GM23338 (cell line): ENCODE results near the gene REG1A. TPM values are rescaled to one million over a fixed set of nuclear protein-coding genes. Genes with fewer than 3 reads are reported as not detected.

ENCODE experiments used
- ATAC-seq: fragments of 200-7000 bp; cut with Tn5 transposase; 3 replicates; pipeline ENCODE4 v1.9.1; 2020
- DNase-seq: peaks from one replicate; pipeline ENCODE4 v3.0.0-alpha.2; 2015; ENCODE audit warnings: low spot score
- H2AFZ ChIP-seq: fragments of 200-600 bp; sonication (generic); 2 replicates; pipeline ENCODE4 v1.8.0; 2016; ENCODE audit warnings: antibody characterized with exemption, mild to moderate bottlenecking, moderate library complexity
- H3F3A ChIP-seq: fragments of 200-600 bp; sonication (generic); replicated peaks from 2 replicates; pipeline ENCODE4 v1.8.0; 2017; ENCODE audit warnings: antibody characterized with exemption, mixed run types, low read depth
- H3K27ac ChIP-seq: fragments of 200-600 bp; sonication (generic); 2 replicates; pipeline ENCODE4 v1.6.1; 2016; ENCODE audit warnings: low read depth
- H3K27me3 ChIP-seq: fragments of 200-600 bp; sonication (generic); 2 replicates; pipeline ENCODE4 v1.8.0; 2016; ENCODE audit warnings: mild to moderate bottlenecking, mixed run types, moderate library complexity; ENCODE audit not compliant: insufficient read depth
- H3K36me3 ChIP-seq: fragments of 200-600 bp; sonication (generic); 2 replicates; pipeline ENCODE4 v1.8.0; 2016; ENCODE audit warnings: mild to moderate bottlenecking; ENCODE audit not compliant: insufficient read depth
- H3K4me1 ChIP-seq: fragments of 200-600 bp; sonication (generic); 2 replicates; pipeline ENCODE4 v1.8.0; 2016; ENCODE audit warnings: mild to moderate bottlenecking, moderate library complexity; ENCODE audit not compliant: insufficient read depth
- H3K4me2 ChIP-seq: fragments of 200-600 bp; sonication (generic); 2 replicates; pipeline ENCODE4 v1.7.1; 2017; ENCODE audit warnings: mixed run types
- H3K4me3 ChIP-seq: fragments of 200-600 bp; sonication (generic); 2 replicates; pipeline ENCODE4 v1.6.1; 2016; ENCODE audit warnings: mixed run types
- H3K79me2 ChIP-seq: fragments of 200-600 bp; sonication (generic); replicated peaks from 2 replicates; pipeline ENCODE4 v1.8.0; 2017; ENCODE audit warnings: mild to moderate bottlenecking; ENCODE audit not compliant: insufficient read depth
- H3K9me2 ChIP-seq: fragments of 200-600 bp; sonication (generic); 2 replicates; pipeline ENCODE4 v1.8.0; 2017; ENCODE audit not compliant: insufficient read depth
- H4K20me1 ChIP-seq: fragments of 200-600 bp; sonication (generic); replicated peaks from 2 replicates; pipeline ENCODE4 v1.8.0; 2017; ENCODE audit warnings: mild to moderate bottlenecking; ENCODE audit not compliant: insufficient read depth
- H3K27ac Mint-ChIP-seq: 2 replicates; pipeline ENCODE4 v1.8.0; 2020; ENCODE audit warnings: inconsistent platforms, mild to moderate bottlenecking, moderate library complexity, mixed read lengths
- H3K27me3 Mint-ChIP-seq: 3 replicates; pipeline ENCODE4 v1.8.0; 2022; ENCODE audit warnings: low read depth, mild to moderate bottlenecking, moderate library complexity, mixed read lengths, inconsistent platforms; ENCODE audit not compliant: insufficient read depth, poor library complexity
- H3K36me3 Mint-ChIP-seq: 3 replicates; pipeline ENCODE4 v1.8.0; 2021; ENCODE audit warnings: low read depth, mild to moderate bottlenecking, inconsistent platforms, moderate library complexity, mixed read lengths
- H3K4me1 Mint-ChIP-seq: 3 replicates; pipeline ENCODE4 v1.8.0; 2020; ENCODE audit warnings: mild to moderate bottlenecking, inconsistent platforms, mixed read lengths
- H3K4me3 Mint-ChIP-seq: 3 replicates; pipeline ENCODE4 v1.8.0; 2021; ENCODE audit warnings: moderate library complexity, mild to moderate bottlenecking, inconsistent platforms, mixed read lengths
- H3K9me3 Mint-ChIP-seq: 3 replicates; pipeline ENCODE4 v1.8.0; 2020; ENCODE audit warnings: moderate library complexity, mild to moderate bottlenecking, inconsistent platforms, mixed read lengths
- CREB1 ChIP-seq: fragments of 250-450 bp; sonication (Bioruptor Pico); IDR thresholded peaks from 2 replicates; pipeline ENCODE4 v1.5.0; 2020; ENCODE audit warnings: low read depth, mild to moderate bottlenecking, moderate library complexity
- EZH2phosphoT487 ChIP-seq: fragments of 200-600 bp; sonication (generic); IDR thresholded peaks from one replicate; pipeline ENCODE4 v1.8.1; 2018; ENCODE audit warnings: antibody characterized with exemption; ENCODE audit not compliant: unreplicated experiment
- JUNB ChIP-seq: IDR thresholded peaks from one replicate; pipeline ENCODE4 v1.6.1; 2016; ENCODE audit warnings: antibody characterized with exemption; ENCODE audit not compliant: unreplicated experiment
- NANOG ChIP-seq: IDR thresholded peaks from 2 replicates; pipeline ENCODE4 v1.6.1; 2016; ENCODE audit warnings: antibody characterized with exemption, borderline replicate concordance
- POLR2AphosphoS5 ChIP-seq: IDR thresholded peaks from 2 replicates; pipeline ENCODE4 v1.6.1; 2016; ENCODE audit warnings: antibody characterized with exemption, low read depth
- STAT1 ChIP-seq: IDR thresholded peaks from one replicate; pipeline ENCODE4 v1.6.1; 2016; ENCODE audit warnings: antibody characterized with exemption; ENCODE audit not compliant: unreplicated experiment
- ZNF114 ChIP-seq: fragments of 250-450 bp; sonication (Bioruptor Pico); IDR thresholded peaks from 2 replicates; pipeline ENCODE4 v1.5.0; 2020; ENCODE audit warnings: mild to moderate bottlenecking, moderate library complexity
- ZNF331 ChIP-seq: fragments of 250-450 bp; sonication (Bioruptor Pico); IDR thresholded peaks from 2 replicates; pipeline ENCODE4 v1.5.0; 2020; ENCODE audit warnings: low read depth, mild to moderate bottlenecking, moderate library complexity
- polyA plus RNA-seq: library from polyadenylated mRNA; unstranded; fragments of >200 nt; fragmentation: Nextera tagmentation; extraction: Ambion mirVana; gene quantifications from 2 replicates; pipeline ENCODE4 v1.2.1, GENCODE V29; 2016
- total RNA-seq: library from RNA; depleted of rRNA; stranded (reverse); fragments of >200 nt; shearing (Covaris generic); gene quantifications from 2 replicates; pipeline ENCODE4 v1.2.3, GENCODE V29; 2014
- TF ChIP-seq, protein P1 (sequence below): IDR thresholded peaks from one replicate; pipeline ENCODE4 v1.6.1; 2018; ENCODE audit warnings: antibody characterized with exemption; ENCODE audit not compliant: unreplicated experiment
- TF ChIP-seq, protein P2 (sequence below), 2 experiments: fragments of 200-600 bp in 1 of 2; sonication (generic) in 1 of 2; conservative IDR thresholded peaks; 2 replicates each; pipeline versions ENCODE4 v1.5.1 to v1.6.1; 2016 to 2017; ENCODE audit warnings: antibody characterized with exemption in 2 of 2, low read depth in 2 of 2, mild to moderate bottlenecking in 2 of 2, moderate library complexity in 1 of 2
- TF ChIP-seq, protein P3 (sequence below): IDR thresholded peaks from 2 replicates; pipeline ENCODE4 v1.6.1; 2016; ENCODE audit warnings: antibody characterized with exemption

REG1A gene
- total and polyA plus RNA-seq, 2 experiments from 2014 or later: not detected

DNA sequence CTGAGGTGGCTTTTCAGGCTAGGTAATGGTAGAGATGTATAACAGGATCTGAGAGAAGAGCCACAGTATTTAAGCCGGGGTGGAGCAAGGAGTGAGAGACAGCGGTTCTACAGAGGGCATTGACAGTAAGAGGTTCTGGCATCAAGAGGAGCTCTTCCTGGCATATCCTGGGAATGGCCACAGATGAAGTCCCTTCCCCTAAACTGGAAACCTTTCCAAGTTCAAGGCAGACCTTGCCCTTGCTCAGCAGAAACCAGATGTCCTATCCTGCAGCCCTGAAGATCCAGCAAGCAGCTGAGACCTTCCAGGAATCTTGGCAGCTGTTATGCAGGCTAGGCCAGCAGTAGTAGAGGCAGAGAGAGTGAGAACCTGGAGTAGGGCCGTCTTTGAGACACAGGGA lies 18.1 kb downstream of the REG1A start (continued):
- TF ChIP-seq, protein P1, sequence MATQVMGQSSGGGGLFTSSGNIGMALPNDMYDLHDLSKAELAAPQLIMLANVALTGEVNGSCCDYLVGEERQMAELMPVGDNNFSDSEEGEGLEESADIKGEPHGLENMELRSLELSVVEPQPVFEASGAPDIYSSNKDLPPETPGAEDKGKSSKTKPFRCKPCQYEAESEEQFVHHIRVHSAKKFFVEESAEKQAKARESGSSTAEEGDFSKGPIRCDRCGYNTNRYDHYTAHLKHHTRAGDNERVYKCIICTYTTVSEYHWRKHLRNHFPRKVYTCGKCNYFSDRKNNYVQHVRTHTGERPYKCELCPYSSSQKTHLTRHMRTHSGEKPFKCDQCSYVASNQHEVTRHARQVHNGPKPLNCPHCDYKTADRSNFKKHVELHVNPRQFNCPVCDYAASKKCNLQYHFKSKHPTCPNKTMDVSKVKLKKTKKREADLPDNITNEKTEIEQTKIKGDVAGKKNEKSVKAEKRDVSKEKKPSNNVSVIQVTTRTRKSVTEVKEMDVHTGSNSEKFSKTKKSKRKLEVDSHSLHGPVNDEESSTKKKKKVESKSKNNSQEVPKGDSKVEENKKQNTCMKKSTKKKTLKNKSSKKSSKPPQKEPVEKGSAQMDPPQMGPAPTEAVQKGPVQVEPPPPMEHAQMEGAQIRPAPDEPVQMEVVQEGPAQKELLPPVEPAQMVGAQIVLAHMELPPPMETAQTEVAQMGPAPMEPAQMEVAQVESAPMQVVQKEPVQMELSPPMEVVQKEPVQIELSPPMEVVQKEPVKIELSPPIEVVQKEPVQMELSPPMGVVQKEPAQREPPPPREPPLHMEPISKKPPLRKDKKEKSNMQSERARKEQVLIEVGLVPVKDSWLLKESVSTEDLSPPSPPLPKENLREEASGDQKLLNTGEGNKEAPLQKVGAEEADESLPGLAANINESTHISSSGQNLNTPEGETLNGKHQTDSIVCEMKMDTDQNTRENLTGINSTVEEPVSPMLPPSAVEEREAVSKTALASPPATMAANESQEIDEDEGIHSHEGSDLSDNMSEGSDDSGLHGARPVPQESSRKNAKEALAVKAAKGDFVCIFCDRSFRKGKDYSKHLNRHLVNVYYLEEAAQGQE: no peak
- TF ChIP-seq CREB1 (CRISPR knock-in tag): no peak
- TF ChIP-seq EZH2phosphoT487: no peak
- no peak for TF ChIP-seq JUNB
- TF ChIP-seq, protein P2, sequence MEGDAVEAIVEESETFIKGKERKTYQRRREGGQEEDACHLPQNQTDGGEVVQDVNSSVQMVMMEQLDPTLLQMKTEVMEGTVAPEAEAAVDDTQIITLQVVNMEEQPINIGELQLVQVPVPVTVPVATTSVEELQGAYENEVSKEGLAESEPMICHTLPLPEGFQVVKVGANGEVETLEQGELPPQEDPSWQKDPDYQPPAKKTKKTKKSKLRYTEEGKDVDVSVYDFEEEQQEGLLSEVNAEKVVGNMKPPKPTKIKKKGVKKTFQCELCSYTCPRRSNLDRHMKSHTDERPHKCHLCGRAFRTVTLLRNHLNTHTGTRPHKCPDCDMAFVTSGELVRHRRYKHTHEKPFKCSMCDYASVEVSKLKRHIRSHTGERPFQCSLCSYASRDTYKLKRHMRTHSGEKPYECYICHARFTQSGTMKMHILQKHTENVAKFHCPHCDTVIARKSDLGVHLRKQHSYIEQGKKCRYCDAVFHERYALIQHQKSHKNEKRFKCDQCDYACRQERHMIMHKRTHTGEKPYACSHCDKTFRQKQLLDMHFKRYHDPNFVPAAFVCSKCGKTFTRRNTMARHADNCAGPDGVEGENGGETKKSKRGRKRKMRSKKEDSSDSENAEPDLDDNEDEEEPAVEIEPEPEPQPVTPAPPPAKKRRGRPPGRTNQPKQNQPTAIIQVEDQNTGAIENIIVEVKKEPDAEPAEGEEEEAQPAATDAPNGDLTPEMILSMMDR (conservative IDR thresholded peaks at IDR 0.05; ENCODE audit: low read depth in 2 of 2): no peak
- TF ChIP-seq POLR2AphosphoS5: no peak
- TF ChIP-seq ZNF114: no peak

DNA sequence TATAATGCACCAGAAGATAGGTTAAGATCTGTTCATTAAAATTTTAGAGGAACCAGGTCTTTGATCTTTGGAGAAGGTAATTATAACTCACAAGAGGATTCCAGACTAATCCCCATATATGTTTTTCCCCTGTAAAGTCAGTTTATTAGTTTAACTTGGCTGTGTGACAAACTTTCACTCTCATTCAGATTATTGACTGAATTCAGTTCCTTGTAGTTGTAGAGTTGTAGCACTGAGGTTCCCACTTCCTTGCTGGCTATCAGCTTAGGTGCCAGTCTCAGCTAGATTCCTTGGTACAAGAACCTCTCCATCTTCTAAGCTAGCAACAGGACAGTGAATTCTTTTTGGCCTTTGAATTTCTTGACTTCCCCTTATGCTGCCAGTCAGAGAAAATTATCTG lies 19.1 kb downstream of the REG1A start:
- H3K36me3 Mint-ChIP-seq: no peaks in the 10 kb centered on the region
- H3K9me2 ChIP-seq: peaks cover 8% of the 10 kb centered on the region; the same call in 1 of the 2 replicates
- H3K4me3 Mint-ChIP-seq: no peak overlapping the region
- no peak overlapping the region for H3K27ac ChIP-seq
- H3K4me1 Mint-ChIP-seq: no peaks in the 10 kb centered on the region
- H3K79me2 ChIP-seq: no peaks in the 10 kb centered on the region
- no peak for DNase-seq
- peaks cover 3% of the 10 kb centered on the region; the same call in 1 of the 2 replicates for H4K20me1 ChIP-seq
- ATAC-seq: no peak
- no peak overlapping the region for H3K4me3 ChIP-seq
- H3K27ac Mint-ChIP-seq: no peak overlapping the region
- no peaks in the 10 kb centered on the region for H3K9me3 Mint-ChIP-seq
- no peak overlapping the region for H3K4me2 ChIP-seq
- H3K27me3 Mint-ChIP-seq: no peaks in the 10 kb centered on the region
- H3K4me1 ChIP-seq: no peaks in the 10 kb centered on the region
- no peak overlapping the region for H2AFZ ChIP-seq
- H3F3A ChIP-seq: no peaks in the 10 kb centered on the region
- no peaks in the 10 kb centered on the region for H3K36me3 ChIP-seq
- no peaks in the 10 kb centered on the region for H3K27me3 ChIP-seq
- no peak for TF ChIP-seq NANOG
- no peak for TF ChIP-seq EZH2phosphoT487
- TF ChIP-seq, protein P2 (conservative IDR thresholded peaks at IDR 0.05; ENCODE audit: low read depth in 2 of 2): no peak
- TF ChIP-seq, protein P1: no peak
- TF ChIP-seq ZNF114: no peak
- no peak for TF ChIP-seq ZNF331
- TF ChIP-seq, protein P3, sequence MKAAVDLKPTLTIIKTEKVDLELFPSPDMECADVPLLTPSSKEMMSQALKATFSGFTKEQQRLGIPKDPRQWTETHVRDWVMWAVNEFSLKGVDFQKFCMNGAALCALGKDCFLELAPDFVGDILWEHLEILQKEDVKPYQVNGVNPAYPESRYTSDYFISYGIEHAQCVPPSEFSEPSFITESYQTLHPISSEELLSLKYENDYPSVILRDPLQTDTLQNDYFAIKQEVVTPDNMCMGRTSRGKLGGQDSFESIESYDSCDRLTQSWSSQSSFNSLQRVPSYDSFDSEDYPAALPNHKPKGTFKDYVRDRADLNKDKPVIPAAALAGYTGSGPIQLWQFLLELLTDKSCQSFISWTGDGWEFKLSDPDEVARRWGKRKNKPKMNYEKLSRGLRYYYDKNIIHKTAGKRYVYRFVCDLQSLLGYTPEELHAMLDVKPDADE: no peak
- no peak for TF ChIP-seq CREB1 (CRISPR knock-in tag)
- no peak for TF ChIP-seq STAT1
